Measurements from ENCODE around the gene CTSK.
"Not testable (repeated sequence)": the region's sequence is repeated elsewhere in the genome, so short reads cannot be mapped to it uniquely, and the experiment has no call there.

GRCh38 chr1:150850801-150851362, 42.8 kb upstream of the CTSK start:
- not testable (repeated sequence) for TF ChIP-seq POLR2AphosphoS5 (IDR thresholded peaks at IDR 0.05; ENCODE audit: borderline replicate concordance, low read depth, low read length); EZH2 (IDR thresholded peaks at IDR 0.05)
